Measurements from ENCODE around the gene EML1. TPM values are rescaled to one million over a fixed set of nuclear protein-coding genes. Genes with fewer than 3 reads are reported as not detected.

Gene EML1
- total RNA-seq, 1 donor from 2014 or later: 0.32 TPM

DNA sequence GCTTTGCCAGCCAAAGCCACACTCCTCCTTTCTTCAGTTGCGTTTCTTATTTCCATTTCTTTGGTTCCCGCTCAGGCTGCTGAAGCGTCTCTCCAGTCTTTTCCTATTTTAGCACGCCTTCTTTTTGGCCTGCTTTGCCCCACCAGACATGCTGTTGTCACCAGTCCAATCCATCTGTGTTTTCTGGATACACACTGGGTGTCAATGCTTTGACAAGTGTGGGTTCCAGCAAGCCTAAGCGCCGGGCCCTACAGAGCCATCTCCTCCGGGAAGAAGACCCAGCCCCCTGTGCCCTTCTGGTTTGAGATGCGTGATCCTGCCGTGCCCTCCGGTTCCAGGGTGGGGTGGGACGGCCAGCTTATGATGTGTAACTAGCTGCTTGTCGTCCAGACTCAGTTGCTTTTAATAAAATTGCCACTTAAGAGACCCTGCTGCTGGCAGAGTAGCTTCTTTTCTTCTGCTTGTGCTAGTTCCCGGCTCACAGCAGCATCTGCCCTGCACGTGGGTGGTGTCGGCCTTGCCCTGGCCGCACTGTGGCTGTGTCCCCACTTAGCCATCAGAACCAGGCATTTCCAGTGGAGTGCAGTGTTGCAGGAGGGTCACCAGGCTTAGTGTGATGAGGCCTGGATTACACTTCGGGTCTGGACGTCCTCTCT is 29.7 kb downstream of the EML1 start:
- intact Hi-C loops (cut with micrococcal nuclease): no loop called here

DNA sequence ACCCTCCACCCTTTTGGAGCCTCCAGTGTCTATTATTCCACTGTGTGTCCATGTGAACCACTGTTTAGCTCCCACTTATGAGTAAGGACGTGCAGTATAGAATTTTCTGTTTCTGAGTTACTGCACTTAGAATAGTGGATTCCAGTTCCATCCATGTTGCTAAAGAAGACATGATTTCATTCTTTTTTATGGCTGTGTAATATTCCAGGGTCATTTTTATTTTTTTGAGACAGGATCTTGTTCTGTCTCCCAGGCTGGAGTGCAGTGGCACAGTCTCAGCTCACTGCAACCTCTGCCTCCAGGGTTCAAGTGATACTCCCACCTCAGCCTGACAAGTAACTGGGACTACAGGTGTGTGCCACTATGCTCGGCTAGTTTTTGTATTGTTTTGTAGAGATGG is 31.6 kb downstream of the EML1 start:
- intact Hi-C loops (cut with micrococcal nuclease): no loop called here

DNA sequence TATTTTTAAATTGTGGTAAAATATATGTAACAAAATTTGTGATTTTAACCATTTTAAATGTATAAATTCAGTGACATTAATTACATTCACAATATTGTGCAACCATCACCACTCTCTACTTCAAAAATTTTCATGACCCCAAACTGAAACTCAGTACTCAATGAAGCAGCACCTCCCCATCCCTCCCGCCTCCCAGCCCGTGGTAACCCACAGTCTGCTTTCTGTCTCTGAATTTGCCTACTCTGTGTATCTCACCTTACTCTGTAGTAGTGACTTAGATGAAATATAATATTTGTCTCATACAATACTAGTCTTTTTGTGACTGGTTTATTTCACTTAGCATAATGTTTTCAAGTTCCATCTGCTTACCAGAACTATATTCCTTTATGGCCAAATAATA is 36.2 kb downstream of the EML1 start:
- intact Hi-C loops (cut with micrococcal nuclease): no loop called here

DNA sequence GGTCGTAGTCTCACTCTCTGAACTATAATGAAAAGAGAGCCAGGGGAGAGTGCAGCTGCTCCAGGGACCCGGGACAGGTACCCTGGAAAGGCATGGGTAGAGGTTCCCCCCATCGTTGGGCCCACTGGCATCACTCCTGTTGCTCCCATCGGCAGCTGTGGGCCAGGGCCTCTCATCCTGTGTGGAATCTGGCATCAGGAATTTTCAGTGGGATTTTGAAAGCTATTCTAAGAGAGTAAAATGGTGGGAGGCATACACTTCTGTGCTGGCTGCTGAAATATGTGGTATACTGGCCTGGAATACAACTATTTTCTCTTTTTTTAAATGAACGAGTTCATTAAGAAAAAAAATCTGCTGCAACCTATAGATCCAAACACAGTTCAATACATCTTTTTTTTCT is 38.1 kb downstream of the EML1 start:
- intact Hi-C loops (cut with micrococcal nuclease): no loop called here

DNA sequence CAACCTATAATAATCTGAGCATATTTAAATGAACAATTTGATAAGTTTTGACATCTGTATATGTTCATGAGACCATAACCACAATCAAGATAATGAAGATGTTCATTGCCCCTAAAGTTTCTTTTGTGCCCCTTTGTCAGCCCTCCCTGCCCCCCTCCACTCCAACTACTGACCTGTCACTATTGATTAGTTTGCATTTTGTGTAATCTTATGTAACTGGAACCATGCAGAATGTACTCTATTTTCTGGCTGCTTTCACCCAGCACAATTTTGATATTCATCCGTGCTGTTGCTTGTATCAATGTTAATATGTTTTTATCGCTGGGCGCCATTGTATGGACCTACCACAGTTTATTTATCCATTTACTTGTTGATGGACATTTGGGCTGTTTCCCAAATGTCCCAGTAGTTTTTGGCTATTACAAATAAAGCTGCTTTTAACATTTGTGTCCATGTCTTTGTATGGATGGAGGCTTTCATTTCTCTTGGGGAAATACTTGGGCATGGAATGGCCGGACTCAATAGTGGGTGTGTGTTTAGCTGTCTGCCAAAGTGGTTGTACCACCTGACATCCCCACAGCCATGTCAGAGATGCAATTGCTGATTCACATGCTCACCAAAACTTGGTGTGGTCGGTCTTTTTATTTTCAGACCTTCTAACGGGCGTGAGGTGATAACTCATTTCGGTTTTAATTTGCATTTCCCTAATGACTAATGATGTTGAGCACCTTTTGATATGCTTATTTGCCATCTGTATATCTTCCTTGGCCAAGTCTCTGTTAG is 38.9 kb downstream of the EML1 start:
- intact Hi-C loops (cut with micrococcal nuclease): no loop called here

DNA sequence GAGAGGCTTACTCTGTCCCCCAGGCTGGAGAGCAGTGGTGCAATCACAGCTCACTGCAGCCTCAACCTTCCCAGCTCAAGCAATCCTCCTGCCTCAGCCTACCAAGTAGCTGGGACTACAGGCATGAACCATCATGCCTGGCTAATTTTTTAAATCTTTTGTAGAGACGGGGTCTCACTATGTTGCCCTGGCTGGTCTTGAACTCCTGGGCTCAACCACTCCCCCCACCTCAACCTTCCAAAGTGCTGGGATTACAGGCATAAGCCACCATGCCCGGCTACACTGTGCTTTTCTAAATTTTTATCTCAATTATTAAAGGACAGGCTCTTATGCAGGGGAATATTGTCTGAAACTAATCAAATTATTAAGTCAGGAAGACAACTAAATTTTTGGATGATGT is 44.6 kb downstream of the EML1 start:
- intact Hi-C loops (cut with micrococcal nuclease): no loop called here

DNA sequence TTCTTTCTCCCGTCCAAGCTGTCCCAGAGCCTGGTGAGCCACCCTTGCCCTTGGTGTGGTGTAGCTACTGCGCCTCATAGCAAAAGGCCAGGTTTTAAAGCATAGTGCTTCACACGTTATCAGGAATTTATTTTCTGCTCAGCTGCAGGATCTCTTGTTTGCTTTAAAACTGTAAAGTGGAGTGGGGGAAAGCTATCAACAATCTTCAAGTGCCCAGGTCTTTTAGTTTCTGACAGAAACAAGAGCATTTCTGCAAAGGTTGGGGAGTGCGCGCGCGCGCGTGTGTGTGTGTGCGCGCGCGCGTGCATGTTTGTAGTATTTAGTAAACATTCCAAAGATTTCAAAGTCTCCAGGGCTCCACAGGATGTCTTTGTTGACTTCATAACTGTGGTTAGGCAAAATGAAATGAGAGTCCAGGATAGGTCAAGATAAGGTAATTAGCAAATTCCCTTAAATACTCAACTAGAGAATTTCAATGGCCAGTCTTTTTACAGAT is 45.5 kb downstream of the EML1 start:
- intact Hi-C loops (cut with micrococcal nuclease): no loop called here

DNA sequence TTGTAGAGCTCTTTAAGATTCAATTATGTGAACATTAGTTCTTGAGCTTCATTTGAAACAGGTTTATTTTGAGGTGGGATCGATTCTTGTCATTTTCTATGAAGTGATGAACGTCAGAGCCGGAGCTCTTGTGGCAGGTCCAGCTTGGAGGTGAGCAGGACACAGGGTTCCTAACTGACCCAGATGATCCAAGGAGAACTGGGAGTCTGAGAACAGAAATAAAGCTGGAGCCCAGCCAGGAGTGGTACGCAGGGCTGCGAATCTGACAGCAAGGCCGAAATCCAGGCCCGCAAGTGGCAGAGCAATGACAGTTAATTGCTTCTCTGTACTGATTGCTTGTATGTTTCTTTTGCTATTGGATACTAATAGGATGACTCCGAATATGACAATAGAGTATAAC is 46.5 kb downstream of the EML1 start:
- intact Hi-C loops (cut with micrococcal nuclease): no loop called here

DNA sequence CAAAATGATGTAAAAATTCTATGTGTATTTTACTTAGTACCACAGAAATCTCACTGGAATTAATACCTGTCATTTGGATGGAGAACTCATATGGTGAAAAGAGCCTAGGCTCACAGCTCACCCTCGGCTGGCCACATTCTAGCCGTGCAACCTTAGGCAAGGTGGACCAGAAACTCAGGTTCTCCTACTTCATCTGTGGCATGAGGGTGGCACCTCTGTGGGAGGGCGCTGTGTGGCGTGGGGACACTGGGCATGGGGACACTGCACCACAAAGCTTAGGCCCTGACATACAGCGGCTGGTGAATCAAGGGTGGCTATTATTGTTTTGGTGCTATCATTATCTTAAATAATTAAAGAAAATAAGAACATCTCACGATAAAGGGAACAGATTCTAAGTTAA is 47.1 kb downstream of the EML1 start:
- intact Hi-C loops (cut with micrococcal nuclease): no loop called here

DNA sequence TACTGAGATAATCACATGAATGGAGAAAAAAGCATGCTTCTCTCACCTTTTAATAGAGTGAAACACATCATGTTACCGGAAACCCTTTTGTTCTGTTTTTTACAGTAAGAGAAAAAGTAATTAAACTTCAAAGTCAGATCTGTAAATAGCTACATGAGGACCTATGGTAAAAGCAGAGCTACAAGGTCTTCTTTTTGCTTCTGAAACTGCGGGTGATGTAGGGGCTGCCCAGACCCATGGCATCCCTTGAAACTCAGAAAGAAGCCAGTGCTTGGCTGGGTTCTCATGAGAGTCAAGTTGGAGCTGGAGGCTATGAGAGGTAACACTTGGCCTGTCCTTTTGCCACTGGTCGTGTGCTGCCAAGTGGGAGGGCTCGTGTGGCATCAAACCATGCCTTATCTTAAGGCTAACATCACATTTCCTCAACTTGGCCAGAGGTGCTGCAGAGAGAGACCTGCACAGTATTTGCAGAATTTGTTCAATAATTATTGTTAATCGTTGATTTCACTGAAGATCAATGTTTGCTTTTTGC is 47.6 kb downstream of the EML1 start:
- intact Hi-C loops (cut with micrococcal nuclease): no loop called here

DNA sequence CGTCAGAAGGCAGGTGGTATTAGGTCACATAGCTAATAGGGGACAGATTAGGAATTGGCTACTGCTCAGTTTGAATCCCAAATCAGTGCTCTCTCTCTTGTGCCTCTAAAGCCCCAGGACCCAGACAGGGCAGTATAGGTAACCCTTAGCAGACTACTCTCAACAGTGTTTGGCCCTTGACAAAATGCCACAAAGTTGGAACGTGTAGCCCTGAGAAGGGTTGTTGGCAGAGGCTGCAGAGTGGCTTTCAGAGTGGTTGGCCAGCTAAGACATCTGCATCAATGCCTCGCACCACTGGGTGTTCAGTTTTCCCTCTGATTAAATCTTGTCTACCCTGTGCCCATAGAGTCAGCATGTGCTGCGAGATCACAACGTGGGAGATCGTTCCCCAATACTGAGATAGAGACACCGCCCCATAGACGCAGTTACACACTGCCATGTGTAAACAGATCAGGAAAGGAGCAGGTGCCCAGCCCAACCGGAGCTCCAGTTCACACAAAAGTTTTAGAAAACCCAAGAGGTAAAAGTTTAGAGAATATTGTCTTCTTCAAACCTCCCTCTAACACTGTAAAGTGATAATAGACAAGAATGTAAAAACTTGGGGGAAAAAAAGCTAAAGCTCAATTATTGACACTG is 48.3 kb downstream of the EML1 start:
- intact Hi-C loops (cut with micrococcal nuclease): no loop called here

DNA sequence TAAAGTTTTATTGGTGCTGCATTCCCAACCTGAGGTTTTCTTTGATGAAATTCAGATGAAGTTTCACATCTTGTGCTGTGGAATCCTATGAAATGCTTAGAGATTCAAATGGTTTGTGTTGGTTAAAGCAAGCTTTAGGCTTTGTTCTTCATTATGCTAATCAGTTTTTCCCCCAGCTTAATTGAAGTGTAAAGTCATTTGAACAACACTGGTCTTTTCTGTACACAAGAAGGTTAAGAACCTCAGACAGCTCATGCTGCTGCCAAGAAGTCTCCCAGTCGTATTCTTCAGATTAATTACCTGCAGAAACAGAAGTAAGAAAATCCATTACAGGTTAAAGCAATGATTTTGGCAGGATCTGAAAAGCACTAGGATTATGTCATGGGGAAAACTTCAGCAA is 48.9 kb downstream of the EML1 start:
- intact Hi-C loops (cut with micrococcal nuclease): no loop called here

DNA sequence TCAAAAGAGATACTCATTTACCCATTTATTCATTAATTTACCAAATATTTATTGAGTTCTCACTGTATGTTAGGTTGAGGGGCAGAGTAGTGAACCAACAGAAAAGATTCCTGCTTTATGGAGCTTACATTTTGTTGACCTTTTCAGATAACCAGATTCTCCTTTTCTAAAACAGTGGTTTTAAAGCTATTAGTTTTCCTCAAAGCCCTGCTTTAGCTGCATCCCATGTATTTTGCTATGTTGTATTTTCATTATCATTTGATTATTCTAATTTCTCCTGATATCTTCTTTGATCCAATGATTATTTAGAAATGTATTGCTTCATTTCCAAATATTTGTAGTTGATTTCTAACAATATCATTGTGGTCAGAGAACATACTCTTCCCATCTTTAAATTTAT is 53.6 kb downstream of the EML1 start:
- intact Hi-C loops (cut with micrococcal nuclease): no loop called here

DNA sequence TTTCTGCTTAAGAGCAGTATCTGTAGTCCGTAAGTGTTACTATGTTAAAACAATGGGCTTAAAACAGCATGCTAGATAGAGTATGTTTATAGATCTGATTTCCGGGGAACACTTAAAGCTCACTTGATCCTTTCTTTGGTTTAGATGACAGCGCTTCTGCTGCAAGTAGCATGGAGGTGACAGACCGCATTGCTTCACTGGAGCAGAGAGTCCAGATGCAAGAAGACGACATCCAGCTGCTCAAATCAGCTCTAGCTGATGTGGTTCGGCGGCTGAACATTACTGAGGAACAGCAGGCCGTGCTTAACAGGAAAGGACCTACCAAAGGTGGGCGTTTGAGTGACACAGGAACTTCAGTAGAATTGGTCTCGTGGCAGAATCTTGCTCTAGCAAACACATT is 57.5 kb downstream of the EML1 start:
- intact Hi-C loops (cut with micrococcal nuclease): no loop called here

DNA sequence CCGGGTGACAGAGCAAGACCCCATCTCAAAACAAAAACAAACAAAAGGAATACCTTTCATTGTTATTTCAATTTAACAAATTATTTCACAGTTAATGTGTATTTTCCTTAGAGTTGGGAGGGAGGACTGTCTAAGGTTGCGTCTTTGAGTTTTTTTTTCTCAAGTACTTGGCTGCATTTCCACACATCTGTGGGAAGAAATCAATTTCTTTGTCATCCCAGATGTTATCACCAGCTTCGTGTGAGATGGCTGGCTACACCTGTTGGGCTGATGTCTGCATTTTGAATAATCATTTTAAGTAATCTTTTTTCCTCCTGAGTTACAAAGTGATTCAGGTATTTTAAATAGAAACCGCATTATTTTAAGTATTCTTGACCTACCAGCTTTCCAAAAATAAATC is 59.4 kb downstream of the EML1 start:
- intact Hi-C loops (cut with micrococcal nuclease): no loop called here

DNA sequence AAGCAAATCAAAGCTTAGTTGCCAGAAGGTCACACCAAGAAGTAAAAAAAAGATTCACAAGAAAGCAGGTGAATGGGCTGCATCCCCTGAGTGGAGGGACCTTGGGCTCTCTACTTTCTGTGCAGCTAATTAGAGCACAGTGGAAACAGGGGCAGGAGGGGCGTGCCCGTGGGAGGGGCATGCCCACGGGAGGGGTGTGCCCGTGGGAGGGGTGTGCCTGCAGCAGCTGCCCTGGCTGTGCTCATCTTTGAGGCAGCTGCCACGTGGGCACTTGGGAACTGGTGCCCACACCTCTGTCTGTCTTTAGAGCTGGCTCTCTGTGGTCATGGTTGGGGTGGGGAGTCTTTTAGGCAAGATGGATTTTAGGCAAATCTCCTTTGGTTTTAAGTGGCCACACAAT is 60.0 kb downstream of the EML1 start:
- intact Hi-C loops (cut with micrococcal nuclease): no loop called here

DNA sequence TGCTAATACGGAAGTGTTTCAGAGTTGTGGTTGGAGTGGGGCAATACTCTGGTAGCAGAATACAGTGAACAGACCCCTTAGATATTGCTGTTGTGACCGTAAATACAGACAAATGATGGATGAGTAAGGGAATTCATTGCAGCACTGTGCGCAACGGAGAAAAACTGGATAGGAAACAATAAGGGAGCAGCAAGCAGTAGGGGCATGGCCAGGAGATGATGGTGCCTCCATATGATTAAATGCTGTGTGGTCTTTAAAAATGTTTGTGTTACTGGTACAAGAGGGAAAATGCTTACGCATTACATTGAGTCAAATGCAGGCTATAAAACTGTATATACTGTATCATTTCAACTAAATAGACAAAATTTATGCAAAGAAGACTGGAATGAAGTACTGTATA is 61.6 kb downstream of the EML1 start:
- intact Hi-C loops (cut with micrococcal nuclease): no loop called here

DNA sequence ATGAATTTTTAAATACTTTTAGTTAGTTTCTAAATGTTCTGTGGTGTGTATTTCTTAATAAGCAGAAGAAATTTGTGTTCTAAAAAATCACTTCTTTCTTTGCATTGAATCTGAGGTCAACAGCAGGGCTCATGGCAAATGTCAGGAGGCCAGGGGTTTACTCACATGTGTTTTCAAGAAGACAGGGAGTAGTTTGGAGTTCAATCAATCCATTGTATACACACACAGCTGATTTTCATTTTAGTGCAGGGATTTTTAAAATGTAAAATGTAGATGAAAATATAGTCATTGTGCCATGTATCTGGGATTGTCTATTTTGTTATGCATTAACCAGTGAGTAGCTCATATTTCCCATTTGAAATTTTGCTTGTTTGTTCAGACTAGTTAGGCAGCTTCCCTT is 62.1 kb downstream of the EML1 start:
- intact Hi-C loops (cut with micrococcal nuclease): no loop called here

DNA sequence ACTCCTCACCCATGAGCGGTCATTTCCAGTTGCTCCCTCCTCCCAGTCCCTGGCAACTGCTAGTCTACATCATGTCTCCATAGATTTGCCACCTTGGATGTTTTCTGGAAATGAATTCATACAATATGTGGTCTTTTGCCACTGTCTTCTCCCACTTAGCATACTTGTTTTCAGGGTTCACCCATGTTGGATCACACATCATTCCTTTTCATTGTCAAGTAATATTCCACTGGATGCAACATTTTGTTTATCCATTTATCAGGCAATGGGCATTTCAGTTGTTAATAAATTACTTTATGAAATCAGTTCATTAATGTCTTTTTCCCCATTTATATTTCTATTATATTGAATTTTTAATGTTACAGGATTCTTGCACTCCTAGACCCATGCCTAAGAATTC is 64.3 kb downstream of the EML1 start:
- intact Hi-C loops (cut with micrococcal nuclease): no loop called here

DNA sequence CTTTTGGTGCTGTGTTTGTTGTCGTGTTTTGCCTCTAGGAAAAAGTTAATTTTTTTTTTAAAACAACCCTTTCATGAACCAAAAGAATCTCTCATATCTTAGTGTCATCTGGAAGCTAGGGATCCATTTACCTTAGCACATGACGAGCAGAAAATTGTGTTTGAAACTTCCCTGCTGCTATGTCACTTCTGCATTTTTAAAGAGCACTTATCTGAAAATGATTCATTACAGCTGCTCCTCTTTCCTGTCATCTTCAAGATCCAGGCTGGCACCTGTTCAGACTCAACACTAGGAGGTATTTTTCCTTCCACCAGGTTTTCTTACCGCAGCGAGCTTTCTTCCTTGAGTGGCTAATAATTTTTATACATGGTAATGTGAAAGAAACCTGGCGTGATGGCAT is 67.0 kb downstream of the EML1 start:
- intact Hi-C loops (cut with micrococcal nuclease): no loop called here

DNA sequence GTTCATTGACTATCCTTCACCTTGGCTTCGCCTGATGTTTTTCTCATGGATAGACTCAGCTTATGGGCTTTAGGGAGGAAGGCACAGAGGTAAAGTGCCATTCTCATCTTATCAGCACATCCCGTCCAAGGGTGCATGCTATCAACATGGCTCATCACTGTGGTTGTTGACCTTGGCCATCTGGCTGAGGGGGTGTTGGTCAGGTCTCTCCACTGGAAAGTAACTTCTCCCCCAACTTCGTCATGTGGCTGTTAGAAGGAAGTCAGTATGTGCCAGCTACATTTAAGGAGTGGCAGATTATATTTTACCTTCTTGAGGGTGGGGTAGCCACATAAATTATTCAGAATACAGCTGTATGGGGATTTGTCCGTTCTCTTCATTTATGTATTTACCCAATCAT is 68.9 kb downstream of the EML1 start:
- intact Hi-C loops (cut with micrococcal nuclease): no loop called here

DNA sequence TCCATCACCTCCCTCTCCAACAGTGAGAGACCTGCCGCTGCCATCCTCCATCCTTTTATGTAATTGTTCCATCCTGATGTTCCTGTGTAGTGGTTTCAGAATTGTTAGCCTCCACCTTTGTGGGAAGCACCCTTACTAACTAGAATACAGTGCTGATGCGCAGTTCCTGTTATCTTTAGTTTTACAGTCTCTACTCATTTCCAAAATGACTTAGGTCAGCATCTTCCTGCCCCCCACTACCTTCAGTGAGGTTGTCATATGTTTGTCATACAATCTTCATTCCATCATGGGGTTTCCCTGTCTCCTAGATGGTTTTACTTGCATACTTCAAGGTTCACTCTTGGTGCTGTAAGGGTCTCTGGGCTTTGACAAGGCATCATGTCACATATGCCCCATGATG is 69.8 kb downstream of the EML1 start:
- intact Hi-C loops (cut with micrococcal nuclease): no loop called here
